ENCODE results near the gene STK11. TPM values are rescaled to one million over a fixed set of nuclear protein-coding genes. Genes with fewer than 3 reads are reported as not detected.
A peak's percentile ranks its signal among the peaks of the same experiment; 100 is the strongest.

The STK11 gene
- total RNA-seq, 1 donor from 2014 or later = 61.6 TPM

DNA sequence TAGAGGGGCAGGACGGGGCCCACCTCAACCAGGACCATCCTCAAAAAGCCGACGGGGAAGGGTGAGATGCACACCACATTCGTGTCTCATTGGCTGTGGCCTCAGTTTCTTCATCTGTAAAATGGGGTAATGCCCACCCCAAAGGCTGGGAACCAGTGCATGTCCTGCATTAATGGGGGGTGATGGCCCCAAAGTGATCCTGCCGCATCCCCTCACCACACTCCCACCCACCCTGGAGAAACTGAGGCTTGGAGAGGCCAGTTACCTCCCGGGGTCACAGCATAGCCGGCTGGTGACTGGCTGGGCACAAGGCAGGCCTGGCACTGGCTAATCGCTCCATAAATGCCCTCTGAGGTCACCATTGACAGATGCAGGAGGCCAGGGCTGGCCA is 42.2 kb downstream of the STK11 start:
- DNase-seq (ENCODE audit: low read depth) (no peak), FAIRE-seq (no peak)
- peaks cover 35% of the 10 kb centered on the region for H4K20me1 ChIP-seq (ENCODE audit: insufficient read depth, low read length)
- Mint-ChIP-seq H3K27ac (ENCODE audit: unreplicated experiment) (no peak overlapping the region), H3K9me3 (ENCODE audit: unreplicated experiment) (no peaks in the 10 kb centered on the region), H3K36me3 (ENCODE audit: low read depth, unreplicated experiment) (peaks cover 2% of the 10 kb centered on the region), H3K27me3 (ENCODE audit: low read depth, unreplicated experiment) (no peaks in the 10 kb centered on the region), H3K4me1 (ENCODE audit: low read depth, unreplicated experiment) (peaks cover 2% of the 10 kb centered on the region), H3K4me3 (ENCODE audit: unreplicated experiment) (no peak overlapping the region)
- H3K27ac ChIP-seq (ENCODE audit: low read depth, low read length) = peak overlapping the region; percentile 95
- peak overlapping the region; percentile 84 for H3K4me2 ChIP-seq (ENCODE audit: low read length)
- H3K9me3 ChIP-seq (ENCODE audit: insufficient read depth, low read depth, low read length) = no peaks in the 10 kb centered on the region
- H3K4me1 ChIP-seq (ENCODE audit: insufficient read depth, low read length) = peaks cover 32% of the 10 kb centered on the region
- H3K27me3 ChIP-seq (ENCODE audit: insufficient read depth, low read length) = no peaks in the 10 kb centered on the region
- peaks cover 59% of the 10 kb centered on the region for H3K79me2 ChIP-seq (ENCODE audit: insufficient read depth, low read length)
- H2AFZ ChIP-seq (ENCODE audit: low read depth, low read length) = no peak overlapping the region
- peak overlapping the region; percentile 93 for H3K9ac ChIP-seq (ENCODE audit: low read length)
- peaks cover 2% of the 10 kb centered on the region for H3K36me3 ChIP-seq (ENCODE audit: insufficient read depth, low read length)
- TF ChIP-seq, protein P1, sequence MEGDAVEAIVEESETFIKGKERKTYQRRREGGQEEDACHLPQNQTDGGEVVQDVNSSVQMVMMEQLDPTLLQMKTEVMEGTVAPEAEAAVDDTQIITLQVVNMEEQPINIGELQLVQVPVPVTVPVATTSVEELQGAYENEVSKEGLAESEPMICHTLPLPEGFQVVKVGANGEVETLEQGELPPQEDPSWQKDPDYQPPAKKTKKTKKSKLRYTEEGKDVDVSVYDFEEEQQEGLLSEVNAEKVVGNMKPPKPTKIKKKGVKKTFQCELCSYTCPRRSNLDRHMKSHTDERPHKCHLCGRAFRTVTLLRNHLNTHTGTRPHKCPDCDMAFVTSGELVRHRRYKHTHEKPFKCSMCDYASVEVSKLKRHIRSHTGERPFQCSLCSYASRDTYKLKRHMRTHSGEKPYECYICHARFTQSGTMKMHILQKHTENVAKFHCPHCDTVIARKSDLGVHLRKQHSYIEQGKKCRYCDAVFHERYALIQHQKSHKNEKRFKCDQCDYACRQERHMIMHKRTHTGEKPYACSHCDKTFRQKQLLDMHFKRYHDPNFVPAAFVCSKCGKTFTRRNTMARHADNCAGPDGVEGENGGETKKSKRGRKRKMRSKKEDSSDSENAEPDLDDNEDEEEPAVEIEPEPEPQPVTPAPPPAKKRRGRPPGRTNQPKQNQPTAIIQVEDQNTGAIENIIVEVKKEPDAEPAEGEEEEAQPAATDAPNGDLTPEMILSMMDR (IDR thresholded peaks at IDR 0.05; ENCODE audit: insufficient read depth, low read depth, low read length) = no peak
- TF ChIP-seq EZH2 (IDR thresholded peaks at IDR 0.05; ENCODE audit: insufficient read depth, low read length) = no peak
- H3K4me3 ChIP-seq (ENCODE audit: insufficient read depth, low read depth, low read length) = no peak overlapping the region

DNA sequence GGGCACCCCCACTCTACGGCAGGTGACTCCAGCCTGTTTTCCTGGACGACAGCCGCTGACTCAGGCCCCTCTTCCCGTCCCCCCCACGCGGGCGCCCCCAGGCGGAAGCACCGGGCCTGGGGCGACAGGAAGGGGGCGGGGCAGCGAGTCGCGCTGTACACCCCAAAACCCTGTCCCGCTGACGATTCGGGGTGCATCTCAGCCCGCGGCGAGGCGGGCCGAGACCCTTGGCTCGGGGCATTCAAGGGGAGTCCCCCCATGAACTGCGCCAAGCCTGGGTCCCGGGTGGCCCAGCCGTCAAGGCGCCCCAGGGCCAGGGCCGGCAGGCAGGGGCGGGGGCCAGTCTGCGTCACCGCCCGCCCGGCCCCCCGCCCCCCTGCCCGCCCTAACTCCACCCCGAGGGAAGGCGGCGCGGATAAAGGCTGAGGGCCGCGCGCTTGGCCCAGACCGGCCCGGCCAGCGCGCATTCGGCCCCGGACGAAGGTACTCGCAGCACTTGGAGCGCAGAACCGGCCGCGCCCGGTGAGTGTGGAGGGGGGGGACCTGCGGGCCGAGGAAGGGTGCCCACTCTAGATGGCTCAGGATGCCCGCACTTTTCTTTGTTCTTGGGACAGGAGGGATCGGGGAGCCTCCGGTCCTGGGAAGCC is 42.7 kb downstream of the STK11 start, which contains the start of gene MIDN:
TSS of gene MIDN (plus strand) at position 445 of the 647 bp plus-strand sequence. CDS start 1,714 bp downstream, outside the sequence.
- H3K4me1 ChIP-seq (ENCODE audit: insufficient read depth, low read length) = peaks cover 28% of the 10 kb centered on the region
- no peaks in the 10 kb centered on the region for H3K27me3 ChIP-seq (ENCODE audit: insufficient read depth, low read length)
- peaks cover 2% of the 10 kb centered on the region for H3K36me3 ChIP-seq (ENCODE audit: insufficient read depth, low read length)
- TF ChIP-seq, protein P1 (IDR thresholded peaks at IDR 0.05; ENCODE audit: insufficient read depth, low read depth, low read length) = peak; percentile 10
- no peak for TF ChIP-seq EZH2 (IDR thresholded peaks at IDR 0.05; ENCODE audit: insufficient read depth, low read length)
- Mint-ChIP-seq H3K27ac (ENCODE audit: unreplicated experiment) (no peak within 1 kb of the TSS), H3K4me3 (ENCODE audit: unreplicated experiment) (peak within 1 kb of the TSS; percentile 82), H3K9me3 (ENCODE audit: unreplicated experiment) (no peaks in the 10 kb centered on the region), H3K4me1 (ENCODE audit: low read depth, unreplicated experiment) (peaks cover 2% of the 10 kb centered on the region), H3K27me3 (ENCODE audit: low read depth, unreplicated experiment) (no peaks in the 10 kb centered on the region), H3K36me3 (ENCODE audit: low read depth, unreplicated experiment) (peaks cover 2% of the 10 kb centered on the region)
- no peak for FAIRE-seq
- peak within 1 kb of the TSS; percentile 93 for H3K9ac ChIP-seq (ENCODE audit: low read length)
- peak within 1 kb of the TSS; percentile 76 for H3K4me3 ChIP-seq (ENCODE audit: insufficient read depth, low read depth, low read length)
- H3K27ac ChIP-seq (ENCODE audit: low read depth, low read length) = peak within 1 kb of the TSS; percentile 95
- H3K79me2 ChIP-seq (ENCODE audit: insufficient read depth, low read length) = peaks cover 59% of the 10 kb centered on the region
- H3K9me3 ChIP-seq (ENCODE audit: insufficient read depth, low read depth, low read length) = no peaks in the 10 kb centered on the region
- H4K20me1 ChIP-seq (ENCODE audit: insufficient read depth, low read length) = peaks cover 31% of the 10 kb centered on the region
- DNase-seq (ENCODE audit: low read depth) = peak; percentile 75
- H2AFZ ChIP-seq (ENCODE audit: low read depth, low read length) = peak within 1 kb of the TSS; percentile 75
- peak within 1 kb of the TSS; percentile 84 for H3K4me2 ChIP-seq (ENCODE audit: low read length)

DNA sequence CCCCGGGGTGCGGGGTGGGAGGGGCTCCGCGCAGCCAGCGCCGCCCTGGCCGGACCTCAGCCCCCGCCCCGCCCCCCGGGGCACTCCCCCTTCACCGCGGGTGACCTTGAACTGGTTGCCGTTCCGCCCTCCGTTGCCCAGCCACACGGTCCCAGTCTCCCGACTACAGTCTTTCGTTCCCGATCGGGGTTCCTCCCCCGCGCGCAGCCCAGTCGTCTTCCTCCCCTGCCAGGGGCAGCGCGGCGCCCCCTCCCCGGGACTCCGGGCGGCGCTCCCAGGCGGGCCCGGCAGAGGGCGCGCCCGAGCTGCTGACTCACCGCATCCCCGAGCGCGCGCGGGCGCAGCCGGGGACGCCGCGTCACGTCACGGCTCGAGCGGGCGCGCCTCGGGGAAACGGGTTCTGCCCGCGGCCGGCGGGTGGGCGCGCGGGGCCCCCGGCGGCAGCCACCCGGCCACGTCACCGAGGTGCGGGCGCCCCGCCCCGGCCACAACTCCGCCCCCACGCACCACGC is 43.3 kb downstream of the STK11 start:
- peak overlapping the region; percentile 76 for H3K4me3 ChIP-seq (ENCODE audit: insufficient read depth, low read depth, low read length)
- Mint-ChIP-seq H3K4me3 (ENCODE audit: unreplicated experiment) (peak overlapping the region; percentile 82), H3K4me1 (ENCODE audit: low read depth, unreplicated experiment) (peaks cover 2% of the 10 kb centered on the region), H3K27ac (ENCODE audit: unreplicated experiment) (no peak overlapping the region), H3K9me3 (ENCODE audit: unreplicated experiment) (no peaks in the 10 kb centered on the region), H3K36me3 (ENCODE audit: low read depth, unreplicated experiment) (peaks cover 2% of the 10 kb centered on the region), H3K27me3 (ENCODE audit: low read depth, unreplicated experiment) (no peaks in the 10 kb centered on the region)
- peaks cover 2% of the 10 kb centered on the region for H3K36me3 ChIP-seq (ENCODE audit: insufficient read depth, low read length)
- H3K9ac ChIP-seq (ENCODE audit: low read length) = peak overlapping the region; percentile 93
- H3K9me3 ChIP-seq (ENCODE audit: insufficient read depth, low read depth, low read length) = no peaks in the 10 kb centered on the region
- H3K4me1 ChIP-seq (ENCODE audit: insufficient read depth, low read length) = peaks cover 30% of the 10 kb centered on the region
- H2AFZ ChIP-seq (ENCODE audit: low read depth, low read length) = no peak overlapping the region
- H3K4me2 ChIP-seq (ENCODE audit: low read length) = peak overlapping the region; percentile 84
- H3K27me3 ChIP-seq (ENCODE audit: insufficient read depth, low read length) = no peaks in the 10 kb centered on the region
- TF ChIP-seq, protein P1 (IDR thresholded peaks at IDR 0.05; ENCODE audit: insufficient read depth, low read depth, low read length) = peak; percentile 25
- no peak for TF ChIP-seq EZH2 (IDR thresholded peaks at IDR 0.05; ENCODE audit: insufficient read depth, low read length)
- DNase-seq (ENCODE audit: low read depth) (no peak), FAIRE-seq (no peak)
- H3K79me2 ChIP-seq (ENCODE audit: insufficient read depth, low read length) = peaks cover 59% of the 10 kb centered on the region
- H3K27ac ChIP-seq (ENCODE audit: low read depth, low read length) = peak overlapping the region; percentile 95
- H4K20me1 ChIP-seq (ENCODE audit: insufficient read depth, low read length) = peaks cover 31% of the 10 kb centered on the region
